GM23338 (cell line): ENCODE results near the gene NDUFS4. TPM values are rescaled to one million over a fixed set of nuclear protein-coding genes. Genes with fewer than 3 reads are reported as not detected.

Experiments
- ATAC-seq: fragments of 200-7000 bp; cut with Tn5 transposase; 3 replicates; pipeline ENCODE4 v1.9.1; 2020
- DNase-seq: peaks from one replicate; pipeline ENCODE4 v3.0.0-alpha.2; 2015; ENCODE audit warnings: low spot score
- H2AFZ ChIP-seq: fragments of 200-600 bp; sonication (generic); 2 replicates; pipeline ENCODE4 v1.8.0; 2016; ENCODE audit warnings: antibody characterized with exemption, mild to moderate bottlenecking, moderate library complexity
- H3F3A ChIP-seq: fragments of 200-600 bp; sonication (generic); replicated peaks from 2 replicates; pipeline ENCODE4 v1.8.0; 2017; ENCODE audit warnings: antibody characterized with exemption, mixed run types, low read depth
- H3K27ac ChIP-seq: fragments of 200-600 bp; sonication (generic); 2 replicates; pipeline ENCODE4 v1.6.1; 2016; ENCODE audit warnings: low read depth
- H3K27me3 ChIP-seq: fragments of 200-600 bp; sonication (generic); 2 replicates; pipeline ENCODE4 v1.8.0; 2016; ENCODE audit warnings: mild to moderate bottlenecking, mixed run types, moderate library complexity; ENCODE audit not compliant: insufficient read depth
- H3K36me3 ChIP-seq: fragments of 200-600 bp; sonication (generic); 2 replicates; pipeline ENCODE4 v1.8.0; 2016; ENCODE audit warnings: mild to moderate bottlenecking; ENCODE audit not compliant: insufficient read depth
- H3K4me1 ChIP-seq: fragments of 200-600 bp; sonication (generic); 2 replicates; pipeline ENCODE4 v1.8.0; 2016; ENCODE audit warnings: mild to moderate bottlenecking, moderate library complexity; ENCODE audit not compliant: insufficient read depth
- H3K4me2 ChIP-seq: fragments of 200-600 bp; sonication (generic); 2 replicates; pipeline ENCODE4 v1.7.1; 2017; ENCODE audit warnings: mixed run types
- H3K4me3 ChIP-seq: fragments of 200-600 bp; sonication (generic); 2 replicates; pipeline ENCODE4 v1.6.1; 2016; ENCODE audit warnings: mixed run types
- H3K79me2 ChIP-seq: fragments of 200-600 bp; sonication (generic); replicated peaks from 2 replicates; pipeline ENCODE4 v1.8.0; 2017; ENCODE audit warnings: mild to moderate bottlenecking; ENCODE audit not compliant: insufficient read depth
- H3K9me2 ChIP-seq: fragments of 200-600 bp; sonication (generic); 2 replicates; pipeline ENCODE4 v1.8.0; 2017; ENCODE audit not compliant: insufficient read depth
- H4K20me1 ChIP-seq: fragments of 200-600 bp; sonication (generic); replicated peaks from 2 replicates; pipeline ENCODE4 v1.8.0; 2017; ENCODE audit warnings: mild to moderate bottlenecking; ENCODE audit not compliant: insufficient read depth
- H3K27ac Mint-ChIP-seq: 2 replicates; pipeline ENCODE4 v1.8.0; 2020; ENCODE audit warnings: inconsistent platforms, mild to moderate bottlenecking, moderate library complexity, mixed read lengths
- H3K27me3 Mint-ChIP-seq: 3 replicates; pipeline ENCODE4 v1.8.0; 2022; ENCODE audit warnings: low read depth, mild to moderate bottlenecking, moderate library complexity, mixed read lengths, inconsistent platforms; ENCODE audit not compliant: insufficient read depth, poor library complexity
- H3K36me3 Mint-ChIP-seq: 3 replicates; pipeline ENCODE4 v1.8.0; 2021; ENCODE audit warnings: low read depth, mild to moderate bottlenecking, inconsistent platforms, moderate library complexity, mixed read lengths
- H3K4me1 Mint-ChIP-seq: 3 replicates; pipeline ENCODE4 v1.8.0; 2020; ENCODE audit warnings: mild to moderate bottlenecking, inconsistent platforms, mixed read lengths
- H3K4me3 Mint-ChIP-seq: 3 replicates; pipeline ENCODE4 v1.8.0; 2021; ENCODE audit warnings: moderate library complexity, mild to moderate bottlenecking, inconsistent platforms, mixed read lengths
- H3K9me3 Mint-ChIP-seq: 3 replicates; pipeline ENCODE4 v1.8.0; 2020; ENCODE audit warnings: moderate library complexity, mild to moderate bottlenecking, inconsistent platforms, mixed read lengths
- EZH2phosphoT487 ChIP-seq: fragments of 200-600 bp; sonication (generic); IDR thresholded peaks from one replicate; pipeline ENCODE4 v1.8.1; 2018; ENCODE audit warnings: antibody characterized with exemption; ENCODE audit not compliant: unreplicated experiment
- JUNB ChIP-seq: IDR thresholded peaks from one replicate; pipeline ENCODE4 v1.6.1; 2016; ENCODE audit warnings: antibody characterized with exemption; ENCODE audit not compliant: unreplicated experiment
- NANOG ChIP-seq: IDR thresholded peaks from 2 replicates; pipeline ENCODE4 v1.6.1; 2016; ENCODE audit warnings: antibody characterized with exemption, borderline replicate concordance
- POLR2AphosphoS5 ChIP-seq: IDR thresholded peaks from 2 replicates; pipeline ENCODE4 v1.6.1; 2016; ENCODE audit warnings: antibody characterized with exemption, low read depth
- STAT1 ChIP-seq: IDR thresholded peaks from one replicate; pipeline ENCODE4 v1.6.1; 2016; ENCODE audit warnings: antibody characterized with exemption; ENCODE audit not compliant: unreplicated experiment
- ZNF114 ChIP-seq: fragments of 250-450 bp; sonication (Bioruptor Pico); IDR thresholded peaks from 2 replicates; pipeline ENCODE4 v1.5.0; 2020; ENCODE audit warnings: mild to moderate bottlenecking, moderate library complexity
- ZNF331 ChIP-seq: fragments of 250-450 bp; sonication (Bioruptor Pico); IDR thresholded peaks from 2 replicates; pipeline ENCODE4 v1.5.0; 2020; ENCODE audit warnings: low read depth, mild to moderate bottlenecking, moderate library complexity
- polyA plus RNA-seq: library from polyadenylated mRNA; unstranded; fragments of >200 nt; fragmentation: Nextera tagmentation; extraction: Ambion mirVana; gene quantifications from 2 replicates; pipeline ENCODE4 v1.2.1, GENCODE V29; 2016
- total RNA-seq: library from RNA; depleted of rRNA; stranded (reverse); fragments of >200 nt; shearing (Covaris generic); gene quantifications from 2 replicates; pipeline ENCODE4 v1.2.3, GENCODE V29; 2014; rRNA removed
- TF ChIP-seq, protein P1 (sequence below): fragments of 250-450 bp; sonication (Bioruptor Pico); IDR thresholded peaks from 2 replicates; pipeline ENCODE4 v1.5.0; 2020; ENCODE audit warnings: mild to moderate bottlenecking, moderate library complexity

The NDUFS4 gene
- total and polyA plus RNA-seq, 2 experiments from 2014 or later = 65.6 to 151 TPM

DNA sequence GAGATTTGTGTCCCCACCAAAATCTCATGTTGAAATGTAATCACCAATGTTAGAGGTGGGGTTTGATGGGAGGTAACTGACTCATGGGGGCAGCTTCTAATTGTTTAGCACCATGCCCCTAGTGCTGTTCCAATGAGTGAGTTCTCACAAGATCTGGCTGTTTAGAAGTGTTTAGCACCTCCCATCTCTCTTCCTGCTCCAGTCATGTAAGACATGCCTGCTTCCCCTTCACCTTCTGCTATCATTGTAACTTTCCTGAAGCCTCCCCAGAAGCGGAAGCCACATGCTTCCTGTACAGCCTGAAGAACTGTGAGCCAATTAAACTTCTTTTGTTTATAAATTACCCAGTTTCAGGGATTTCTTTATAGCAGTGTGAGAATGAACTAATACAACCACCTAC is 170.5 kb downstream of the NDUFS4 start:
- no peak overlapping the region for H3K4me3 ChIP-seq
- peaks cover 5% of the 10 kb centered on the region for H3K27me3 Mint-ChIP-seq
- ATAC-seq = no peak
- DNase-seq = peak; percentile 5
- peaks cover 5% of the 10 kb centered on the region; the same call in 1 of the 2 replicates for H3K9me2 ChIP-seq
- no peaks in the 10 kb centered on the region; the same call in 2 of the 3 replicates for H3K9me3 Mint-ChIP-seq
- H3K4me2 ChIP-seq = no peak overlapping the region
- H3K4me3 Mint-ChIP-seq = no peak overlapping the region
- no peaks in the 10 kb centered on the region for H3K4me1 Mint-ChIP-seq
- no peaks in the 10 kb centered on the region for H3K36me3 Mint-ChIP-seq
- H3K36me3 ChIP-seq = no peaks in the 10 kb centered on the region
- no peaks in the 10 kb centered on the region for H4K20me1 ChIP-seq
- H3F3A ChIP-seq = no peaks in the 10 kb centered on the region
- no peak overlapping the region for H2AFZ ChIP-seq
- H3K27ac ChIP-seq = no peak overlapping the region
- no peaks in the 10 kb centered on the region for H3K79me2 ChIP-seq
- H3K27ac Mint-ChIP-seq = peak overlapping the region; percentile 24; the same call in 1 of the 2 replicates
- no peaks in the 10 kb centered on the region for H3K4me1 ChIP-seq
- no peak for TF ChIP-seq NANOG
- TF ChIP-seq, protein P1, sequence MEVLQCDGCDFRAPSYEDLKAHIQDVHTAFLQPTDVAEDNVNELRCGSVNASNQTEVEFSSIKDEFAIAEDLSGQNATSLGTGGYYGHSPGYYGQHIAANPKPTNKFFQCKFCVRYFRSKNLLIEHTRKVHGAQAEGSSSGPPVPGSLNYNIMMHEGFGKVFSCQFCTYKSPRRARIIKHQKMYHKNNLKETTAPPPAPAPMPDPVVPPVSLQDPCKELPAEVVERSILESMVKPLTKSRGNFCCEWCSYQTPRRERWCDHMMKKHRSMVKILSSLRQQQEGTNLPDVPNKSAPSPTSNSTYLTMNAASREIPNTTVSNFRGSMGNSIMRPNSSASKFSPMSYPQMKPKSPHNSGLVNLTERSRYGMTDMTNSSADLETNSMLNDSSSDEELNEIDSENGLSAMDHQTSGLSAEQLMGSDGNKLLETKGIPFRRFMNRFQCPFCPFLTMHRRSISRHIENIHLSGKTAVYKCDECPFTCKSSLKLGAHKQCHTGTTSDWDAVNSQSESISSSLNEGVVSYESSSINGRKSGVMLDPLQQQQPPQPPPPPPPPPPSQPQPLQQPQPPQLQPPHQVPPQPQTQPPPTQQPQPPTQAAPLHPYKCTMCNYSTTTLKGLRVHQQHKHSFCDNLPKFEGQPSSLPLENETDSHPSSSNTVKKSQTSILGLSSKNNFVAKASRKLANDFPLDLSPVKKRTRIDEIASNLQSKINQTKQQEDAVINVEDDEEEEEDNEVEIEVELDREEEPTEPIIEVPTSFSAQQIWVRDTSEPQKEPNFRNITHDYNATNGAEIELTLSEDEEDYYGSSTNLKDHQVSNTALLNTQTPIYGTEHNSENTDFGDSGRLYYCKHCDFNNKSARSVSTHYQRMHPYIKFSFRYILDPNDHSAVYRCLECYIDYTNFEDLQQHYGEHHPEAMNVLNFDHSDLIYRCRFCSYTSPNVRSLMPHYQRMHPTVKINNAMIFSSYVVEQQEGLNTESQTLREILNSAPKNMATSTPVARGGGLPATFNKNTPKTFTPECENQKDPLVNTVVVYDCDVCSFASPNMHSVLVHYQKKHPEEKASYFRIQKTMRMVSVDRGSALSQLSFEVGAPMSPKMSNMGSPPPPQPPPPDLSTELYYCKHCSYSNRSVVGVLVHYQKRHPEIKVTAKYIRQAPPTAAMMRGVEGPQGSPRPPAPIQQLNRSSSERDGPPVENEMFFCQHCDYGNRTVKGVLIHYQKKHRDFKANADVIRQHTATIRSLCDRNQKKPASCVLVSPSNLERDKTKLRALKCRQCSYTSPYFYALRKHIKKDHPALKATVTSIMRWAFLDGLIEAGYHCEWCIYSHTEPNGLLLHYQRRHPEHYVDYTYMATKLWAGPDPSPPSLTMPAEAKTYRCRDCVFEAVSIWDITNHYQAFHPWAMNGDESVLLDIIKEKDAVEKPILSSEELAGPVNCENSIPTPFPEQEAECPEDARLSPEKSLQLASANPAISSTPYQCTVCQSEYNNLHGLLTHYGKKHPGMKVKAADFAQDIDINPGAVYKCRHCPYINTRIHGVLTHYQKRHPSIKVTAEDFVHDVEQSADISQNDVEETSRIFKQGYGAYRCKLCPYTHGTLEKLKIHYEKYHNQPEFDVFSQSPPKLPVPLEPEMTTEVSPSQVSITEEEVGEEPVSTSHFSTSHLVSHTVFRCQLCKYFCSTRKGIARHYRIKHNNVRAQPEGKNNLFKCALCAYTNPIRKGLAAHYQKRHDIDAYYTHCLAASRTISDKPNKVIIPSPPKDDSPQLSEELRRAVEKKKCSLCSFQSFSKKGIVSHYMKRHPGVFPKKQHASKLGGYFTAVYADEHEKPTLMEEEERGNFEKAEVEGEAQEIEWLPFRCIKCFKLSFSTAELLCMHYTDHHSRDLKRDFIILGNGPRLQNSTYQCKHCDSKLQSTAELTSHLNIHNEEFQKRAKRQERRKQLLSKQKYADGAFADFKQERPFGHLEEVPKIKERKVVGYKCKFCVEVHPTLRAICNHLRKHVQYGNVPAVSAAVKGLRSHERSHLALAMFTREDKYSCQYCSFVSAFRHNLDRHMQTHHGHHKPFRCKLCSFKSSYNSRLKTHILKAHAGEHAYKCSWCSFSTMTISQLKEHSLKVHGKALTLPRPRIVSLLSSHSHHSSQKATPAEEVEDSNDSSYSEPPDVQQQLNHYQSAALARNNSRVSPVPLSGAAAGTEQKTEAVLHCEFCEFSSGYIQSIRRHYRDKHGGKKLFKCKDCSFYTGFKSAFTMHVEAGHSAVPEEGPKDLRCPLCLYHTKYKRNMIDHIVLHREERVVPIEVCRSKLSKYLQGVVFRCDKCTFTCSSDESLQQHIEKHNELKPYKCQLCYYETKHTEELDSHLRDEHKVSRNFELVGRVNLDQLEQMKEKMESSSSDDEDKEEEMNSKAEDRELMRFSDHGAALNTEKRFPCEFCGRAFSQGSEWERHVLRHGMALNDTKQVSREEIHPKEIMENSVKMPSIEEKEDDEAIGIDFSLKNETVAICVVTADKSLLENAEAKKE (CRISPR knock-in tag) = no peak
- TF ChIP-seq STAT1 = no peak
- TF ChIP-seq POLR2AphosphoS5 = no peak
- TF ChIP-seq JUNB = no peak
- TF ChIP-seq ZNF114 (CRISPR knock-in tag) = no peak
- no peak for TF ChIP-seq EZH2phosphoT487
- no peak for TF ChIP-seq ZNF331
- no peaks in the 10 kb centered on the region for H3K27me3 ChIP-seq

Other genes with a start within 250 kb of the NDUFS4 start
- 7.6 and 8.0 TPM in 2 replicates for gene FST, start 80.0 kb upstream of the NDUFS4 start, total RNA-seq
- gene FST, start 80.0 kb upstream of the NDUFS4 start, polyA plus RNA-seq = 13.2 and 13.9 TPM in 2 replicates